Anterior cingulate cortex (tissue), 58 donors: ENCODE data around the gene MESD.
"Not testable (repeated sequence)": the region's sequence is repeated elsewhere in the genome, so short reads cannot be mapped to it uniquely, and the experiment has no call there.

ENCODE experiments used
- DNase-seq, 58 donors: peaks; one replicate each; lab custom pipeline; 2025; lab: John Stamatoyannopoulos, UW

The MESD gene

GRCh38 chr15:80967991-80968510 is 21.6 kb downstream of the MESD start:
- DNase-seq: no peak

GRCh38 chr15:80967451-80967850 is 22.2 kb downstream of the MESD start:
- no peak for DNase-seq

GRCh38 chr15:80966431-80967197 is 23.0 kb downstream of the MESD start:
- DNase-seq: no peak

- DNase-seq: not testable (repeated sequence)
Observed at GRCh38 chr15:80965454-80965853, 24.2 kb downstream of the MESD start.

- DNase-seq: no peak
Observed at GRCh38 chr15:80958818-80959495, 30.7 kb downstream of the MESD start.

GRCh38 chr15:80957976-80958375 is 31.6 kb downstream of the MESD start:
- no peak for DNase-seq

GRCh38 chr15:80957556-80957955 is 32.1 kb downstream of the MESD start:
- DNase-seq: peak in 6 of 58 donors; percentile 10 to 40 (median 24)

- peak in 11 of 58 donors; percentile 8 to 48 (median 25) for DNase-seq
Observed at GRCh38 chr15:80955571-80956452, 33.8 kb downstream of the MESD start.

GRCh38 chr15:80953953-80954778 is 35.5 kb downstream of the MESD start:
- no peak for DNase-seq

GRCh38 chr15:80953001-80953952 is 36.3 kb downstream of the MESD start:
- no peak for DNase-seq

- no peak for DNase-seq
Observed at GRCh38 chr15:80951941-80952340, 37.7 kb downstream of the MESD start.

GRCh38 chr15:80950291-80951078 is 39.1 kb downstream of the MESD start:
- DNase-seq: no peak

- DNase-seq: no peak
Observed at GRCh38 chr15:80949756-80950155, 39.9 kb downstream of the MESD start.

GRCh38 chr15:80948651-80949292 is 40.8 kb downstream of the MESD start:
- DNase-seq: no peak

GRCh38 chr15:80946576-80946975 is 43.0 kb downstream of the MESD start:
- DNase-seq: no peak

- DNase-seq: no peak
Observed at GRCh38 chr15:80945605-80946004, 44.0 kb downstream of the MESD start.

- DNase-seq: no peak
Observed at GRCh38 chr15:80944818-80945217, 44.8 kb downstream of the MESD start.
